ENCODE results near the gene FERMT2. TPM values are rescaled to one million over a fixed set of nuclear protein-coding genes. Genes with fewer than 3 reads are reported as not detected.

FERMT2 gene
- total RNA-seq, 1 donor from 2014 or later, result 44.4 TPM

- DNase-seq (ENCODE audit: low spot score, unreplicated experiment), result no peak
- H3K27ac Mint-ChIP-seq, result no peak overlapping the region
- H3K4me3 Mint-ChIP-seq (ENCODE audit: low read depth), result no peak overlapping the region
- TF ChIP-seq CTCF (IDR thresholded peaks at IDR 0.05; ENCODE audit: unreplicated experiment), result no peak
- no peaks in the 10 kb centered on the region for H3K27me3 Mint-ChIP-seq
- no peaks in the 10 kb centered on the region for H3K9me3 Mint-ChIP-seq (ENCODE audit: low read depth)
- peaks cover 4% of the 10 kb centered on the region for H3K4me1 Mint-ChIP-seq (ENCODE audit: low read depth)
- H3K36me3 Mint-ChIP-seq (ENCODE audit: insufficient read depth), result no peaks in the 10 kb centered on the region
Measured at GRCh38 chr14:52825085-52825484, 125.8 kb downstream of the FERMT2 start.

- Mint-ChIP-seq H3K4me1 (ENCODE audit: low read depth) (peaks cover 1% of the 10 kb centered on the region), H3K27me3 (no peaks in the 10 kb centered on the region), H3K27ac (no peak overlapping the region), H3K9me3 (ENCODE audit: low read depth) (no peaks in the 10 kb centered on the region), H3K4me3 (ENCODE audit: low read depth) (no peak overlapping the region), H3K36me3 (ENCODE audit: insufficient read depth) (no peaks in the 10 kb centered on the region)
- DNase-seq (ENCODE audit: low spot score, unreplicated experiment), result no peak
- TF ChIP-seq CTCF (IDR thresholded peaks at IDR 0.05; ENCODE audit: unreplicated experiment), result no peak
Measured at GRCh38 chr14:52824462-52824861, 126.4 kb downstream of the FERMT2 start.

- Mint-ChIP-seq H3K27ac (no peak overlapping the region), H3K27me3 (no peaks in the 10 kb centered on the region), H3K4me3 (ENCODE audit: low read depth) (no peak overlapping the region), H3K36me3 (ENCODE audit: insufficient read depth) (no peaks in the 10 kb centered on the region), H3K9me3 (ENCODE audit: low read depth) (no peaks in the 10 kb centered on the region), H3K4me1 (ENCODE audit: low read depth) (no peaks in the 10 kb centered on the region)
- no peak for TF ChIP-seq CTCF (IDR thresholded peaks at IDR 0.05; ENCODE audit: unreplicated experiment)
- no peak for DNase-seq (ENCODE audit: low spot score, unreplicated experiment)
Measured at GRCh38 chr14:52821805-52822250, 129.0 kb downstream of the FERMT2 start.

GRCh38 chr14:52808101-52808500 is 142.7 kb downstream of the FERMT2 start:
- Mint-ChIP-seq H3K36me3 (ENCODE audit: insufficient read depth) (no peaks in the 10 kb centered on the region), H3K9me3 (ENCODE audit: low read depth) (no peaks in the 10 kb centered on the region), H3K27me3 (no peaks in the 10 kb centered on the region), H3K27ac (no peak overlapping the region), H3K4me3 (ENCODE audit: low read depth) (no peak overlapping the region), H3K4me1 (ENCODE audit: low read depth) (no peaks in the 10 kb centered on the region)
- DNase-seq (ENCODE audit: low spot score, unreplicated experiment), result no peak
- TF ChIP-seq CTCF (IDR thresholded peaks at IDR 0.05; ENCODE audit: unreplicated experiment), result no peak

Other genes starting within 250 kb of the FERMT2 start
- gene PSMC6, start 243.8 kb downstream of the FERMT2 start, total RNA-seq, result 113 and 119 TPM in 2 replicates
- 12.1 and 13.6 TPM in 2 replicates for gene STYX, start 220.9 kb downstream of the FERMT2 start, total RNA-seq
- 19.9 and 25.3 TPM in 2 replicates for gene GNPNAT1, start 159.4 kb downstream of the FERMT2 start, total RNA-seq
- gene DDHD1, start 202.3 kb upstream of the FERMT2 start, total RNA-seq, result 23.0 and 23.6 TPM in 2 replicates

Data from progenitor cell of endocrine pancreas (in vitro differentiated cells).